NCI-H2227 treated with DMSO at 0.1 percent for 48 hours (cell line): Measurements from ENCODE around the gene CACHD1.
"Not testable (repeated sequence)": the region's sequence is repeated elsewhere in the genome, so short reads cannot be mapped to it uniquely, and the experiment has no call there.

Experiments
- DNase-seq: peaks from one replicate; lab custom pipeline; 2025; lab: John Stamatoyannopoulos, UW

Gene CACHD1

DNA sequence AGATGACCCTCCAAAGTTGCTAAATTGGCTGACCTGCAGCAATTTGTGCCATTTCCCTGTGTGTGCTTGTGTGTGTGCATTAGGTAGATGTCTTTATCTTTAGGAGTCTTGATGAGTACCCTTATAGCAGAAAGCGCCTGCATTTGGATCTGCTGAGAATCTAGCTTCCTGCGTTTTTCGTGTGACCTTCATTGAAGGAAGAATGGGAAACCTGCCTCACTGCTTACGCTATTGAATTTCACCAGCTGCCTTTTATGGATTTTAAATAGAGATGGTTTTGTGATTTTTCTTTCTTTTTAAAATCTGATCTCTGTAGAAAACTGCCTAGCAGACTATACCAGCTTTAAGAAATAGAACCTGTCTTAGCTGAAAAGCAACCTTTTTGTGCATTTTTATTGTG, 124.5 kb downstream of the CACHD1 start:
- no peak for DNase-seq

DNA sequence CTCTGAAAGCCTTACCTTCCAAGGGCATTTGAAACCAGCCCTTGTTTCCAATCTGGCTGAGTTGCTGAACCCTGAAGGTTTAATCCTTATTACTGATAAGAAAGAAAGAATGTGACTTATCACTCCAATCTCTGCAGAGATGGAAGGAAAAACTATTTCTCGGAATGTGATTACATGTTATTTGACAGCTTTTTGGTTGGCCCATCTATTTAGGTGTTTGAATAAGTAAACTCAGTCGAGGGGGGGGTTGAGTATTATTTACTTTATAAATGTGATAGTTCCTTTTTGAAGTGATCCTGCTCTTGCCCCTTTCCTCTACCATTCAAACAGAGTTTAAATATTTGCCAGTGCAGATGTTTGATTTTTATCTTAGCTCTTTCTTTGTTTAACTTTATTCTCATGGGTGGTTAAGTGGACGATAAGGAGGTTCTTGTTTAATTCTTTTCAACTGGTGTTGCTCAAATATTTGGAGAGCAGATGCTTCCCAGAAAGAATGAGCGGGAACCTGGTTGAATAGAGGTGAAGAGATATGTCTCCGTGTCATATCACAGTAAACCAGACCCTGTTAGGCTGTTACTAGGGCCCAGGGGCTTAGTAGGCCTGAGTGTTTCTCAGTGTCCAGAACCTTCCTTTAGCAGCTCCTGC, 126.1 kb downstream of the CACHD1 start:
- no peak for DNase-seq

DNA sequence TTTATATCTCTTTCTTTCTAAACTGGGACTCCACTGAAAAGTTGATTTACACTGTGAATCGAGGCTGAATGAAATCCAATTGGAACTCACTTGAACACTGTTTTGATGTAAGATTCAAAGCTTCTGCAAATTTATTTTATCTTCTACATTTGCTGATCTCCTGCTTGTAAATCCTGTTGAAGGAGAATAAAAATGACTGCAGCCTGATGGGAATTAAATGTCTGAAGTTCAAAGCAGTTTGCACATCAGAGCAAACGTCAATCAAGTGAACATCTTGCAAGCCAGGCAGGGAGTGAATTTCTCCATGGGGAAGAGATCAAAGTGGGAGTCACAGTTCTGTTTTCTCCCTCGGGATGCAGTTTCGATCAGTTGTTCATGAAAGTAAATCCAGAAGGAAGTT, 127.2 kb downstream of the CACHD1 start:
- DNase-seq, result no peak

GRCh38 chr1:64598100-64598571, 128.2 kb downstream of the CACHD1 start:
- DNase-seq, result no peak

DNA sequence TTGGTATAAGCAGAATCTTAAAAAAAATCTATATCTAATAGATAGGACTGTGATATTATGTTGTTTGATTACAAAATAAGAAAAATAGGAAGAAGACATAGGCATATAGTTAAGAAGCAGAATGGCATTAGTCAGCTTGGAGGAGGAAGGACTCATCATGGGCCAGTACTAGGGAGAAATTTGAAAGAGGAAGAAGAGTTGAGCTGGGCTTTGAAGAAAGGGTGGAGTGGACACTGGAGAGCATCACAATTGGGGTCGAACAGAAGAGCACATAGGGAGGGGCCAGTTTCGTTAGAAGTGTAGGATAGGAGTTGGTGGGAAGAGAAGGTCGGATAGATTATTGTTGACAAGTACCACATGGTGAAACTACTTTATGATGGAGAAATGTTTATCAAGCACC, 129.3 kb downstream of the CACHD1 start:
- no peak for DNase-seq

- DNase-seq, result no peak
Observed at GRCh38 chr1:64601207-64601606, 131.3 kb downstream of the CACHD1 start.

- DNase-seq, result no peak
Observed at GRCh38 chr1:64608005-64608650, 138.2 kb downstream of the CACHD1 start.

GRCh38 chr1:64608651-64609048, 138.7 kb downstream of the CACHD1 start:
- DNase-seq, result no peak

DNA sequence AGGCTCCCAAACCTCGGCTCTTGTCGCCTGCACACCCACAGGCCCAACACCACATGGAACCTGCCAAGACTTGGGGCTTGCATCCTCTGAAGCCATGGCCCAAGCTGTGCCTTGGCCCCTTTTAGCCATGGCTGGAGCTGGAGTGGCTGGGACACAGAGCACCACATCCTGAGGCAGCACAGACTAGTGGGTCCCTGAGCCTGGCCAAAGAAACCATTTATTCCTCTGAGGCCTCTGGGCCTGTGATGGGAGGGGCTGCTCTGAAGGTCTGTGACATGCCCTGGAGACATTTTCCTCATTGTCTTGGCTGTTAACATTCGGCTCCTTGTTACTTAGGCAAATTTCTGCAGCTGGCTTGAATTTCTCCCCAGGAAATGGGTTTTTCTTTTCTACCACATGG, 141.0 kb downstream of the CACHD1 start:
- DNase-seq, result not testable (repeated sequence)

GRCh38 chr1:64616039-64616438, 146.1 kb downstream of the CACHD1 start:
- no peak for DNase-seq

- peak; percentile 27 for DNase-seq
Observed at GRCh38 chr1:64623750-64624191, 153.8 kb downstream of the CACHD1 start.

DNA sequence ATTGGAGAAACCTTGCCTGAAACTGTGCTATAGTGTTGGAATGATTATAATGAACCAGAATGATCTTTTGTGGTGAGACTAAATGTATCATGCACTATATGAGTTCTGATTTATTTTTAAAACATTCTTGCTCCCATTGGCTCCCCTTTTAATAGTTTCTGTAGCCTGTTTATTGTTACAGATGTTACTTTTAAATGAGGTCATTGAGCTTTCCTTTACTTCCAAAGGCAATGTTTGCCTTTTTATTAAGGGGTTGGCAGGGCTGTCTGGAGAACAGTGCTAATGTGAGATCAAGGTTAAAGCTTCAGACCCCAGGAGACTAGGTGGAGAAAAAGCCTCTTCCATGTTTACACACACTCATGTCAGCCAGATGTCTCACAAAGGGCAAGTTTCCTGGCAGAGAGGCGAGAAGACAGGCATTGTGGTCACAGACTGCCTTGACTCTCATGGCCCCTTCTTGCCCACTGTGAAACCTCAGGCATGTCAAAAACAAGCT, 154.3 kb downstream of the CACHD1 start:
- DNase-seq, result peak; percentile 27

- no peak for DNase-seq
Observed at GRCh38 chr1:64624808-64625207, 154.9 kb downstream of the CACHD1 start.

GRCh38 chr1:64630611-64631010, 160.7 kb downstream of the CACHD1 start:
- no peak for DNase-seq

GRCh38 chr1:64631346-64632034, 161.6 kb downstream of the CACHD1 start:
- DNase-seq, result no peak

DNA sequence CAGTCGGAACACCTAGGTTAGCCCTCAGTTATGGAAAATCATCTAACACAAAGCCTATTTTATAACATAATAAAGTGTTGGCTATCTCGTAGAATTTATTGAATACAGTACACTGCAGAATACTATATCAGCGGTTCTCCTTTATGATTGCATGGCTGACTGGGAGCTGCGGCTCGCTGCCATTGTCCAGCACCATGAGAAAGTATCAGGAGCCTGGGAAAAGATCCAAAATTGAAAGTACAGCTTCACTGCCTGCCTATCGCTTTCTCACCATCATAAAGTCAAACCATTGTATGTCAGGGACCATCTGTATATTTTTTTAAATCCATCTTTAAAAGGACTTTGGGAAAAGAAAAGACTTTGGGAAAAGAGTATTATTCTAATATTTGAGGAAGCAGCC, 163.0 kb downstream of the CACHD1 start:
- no peak for DNase-seq

- DNase-seq, result no peak
Observed at GRCh38 chr1:64645735-64646134, 175.8 kb downstream of the CACHD1 start.

GRCh38 chr1:64650411-64650810, 180.5 kb downstream of the CACHD1 start:
- no peak for DNase-seq

GRCh38 chr1:64651841-64652240, 181.9 kb downstream of the CACHD1 start:
- DNase-seq, result no peak

- DNase-seq, result no peak
Observed at GRCh38 chr1:64653466-64653865, 183.5 kb downstream of the CACHD1 start.

DNA sequence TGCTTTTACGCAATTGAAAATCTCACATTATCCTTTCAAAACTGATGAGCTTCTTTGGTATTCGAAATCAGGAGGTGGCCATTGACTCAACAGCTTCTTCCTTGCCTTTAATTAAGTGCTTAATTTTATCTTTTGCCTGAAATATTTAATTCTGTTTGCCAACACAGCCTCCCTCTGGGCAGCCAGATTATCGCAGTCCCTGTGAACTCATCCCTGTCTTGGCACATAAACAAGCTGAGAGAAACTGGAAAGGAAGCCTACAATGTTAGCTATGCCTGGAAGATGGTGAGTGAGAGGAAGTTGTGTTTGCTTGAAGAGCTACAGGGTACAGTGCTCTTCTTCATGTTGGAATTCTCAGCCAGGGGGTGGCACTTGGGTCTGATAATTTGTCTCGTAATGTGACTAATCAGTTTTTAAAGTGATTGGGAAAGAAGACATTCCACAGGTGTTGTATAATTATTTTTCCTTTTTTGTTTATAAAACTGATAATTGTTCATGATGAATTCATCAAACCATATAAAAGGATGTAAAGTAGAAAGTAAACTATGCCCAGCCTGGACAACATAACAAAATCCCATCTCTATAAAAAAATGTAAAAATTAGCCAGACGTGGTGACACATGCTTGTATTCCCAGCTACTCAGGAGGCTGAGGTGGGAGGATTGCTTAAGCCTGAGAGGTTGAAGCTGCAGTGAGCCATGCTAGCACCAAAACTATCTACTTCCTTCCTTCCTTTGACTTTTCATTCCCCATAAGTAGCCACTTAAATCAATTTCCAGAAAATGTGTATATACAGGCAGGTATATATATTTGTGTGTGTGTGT, 184.8 kb downstream of the CACHD1 start:
- DNase-seq, result no peak

- no peak for DNase-seq
Observed at GRCh38 chr1:64655861-64656260, 185.9 kb downstream of the CACHD1 start.
